H7 (cell line): ENCODE results near the gene CACNB4. TPM values are rescaled to one million over a fixed set of nuclear protein-coding genes. Genes with fewer than 3 reads are reported as not detected.
"Not testable (repeated sequence)": the region's sequence is repeated elsewhere in the genome, so short reads cannot be mapped to it uniquely, and the experiment has no call there.

Source experiments
- DNase-seq: peaks from one replicate; pipeline ENCODE4 v3.0.0; 2012
- H3K27me3 ChIP-seq: 2 replicates; pipeline ENCODE4 v1.6.0; 2011; ENCODE audit warnings: mild to moderate bottlenecking, low read length; ENCODE audit not compliant: control insufficient read depth, insufficient read depth
- H3K36me3 ChIP-seq: replicated peaks from 2 replicates; pipeline ENCODE4 v1.5.1; 2011; ENCODE audit warnings: low read length; ENCODE audit not compliant: control insufficient read depth, insufficient read depth
- H3K4me3 ChIP-seq: 2 replicates; pipeline ENCODE4 v1.5.1; 2011; ENCODE audit warnings: low read depth, mild to moderate bottlenecking, control low read depth, low read length, moderate library complexity; ENCODE audit not compliant: insufficient read depth
- total RNA-seq: library from RNA; depleted of rRNA; stranded (reverse); fragments of >200 nt; shearing (Covaris generic); gene quantifications from 2 replicates; pipeline ENCODE4 v1.2.3, GENCODE V29; 2014

The CACNB4 gene
- total RNA-seq, 1 experiment from 2014 or later: 0.83 TPM

- no peak for DNase-seq
- Histone ChIP-seq H3K4me3 (no peak overlapping the region), H3K36me3 (no peaks in the 10 kb centered on the region), H3K27me3 (no peaks in the 10 kb centered on the region)
Observed at GRCh38 chr2:151928380-151928779, 170.5 kb downstream of the CACNB4 start.

GRCh38 chr2:151927501-151928221, 171.2 kb downstream of the CACNB4 start:
- DNase-seq: no peak
- Histone ChIP-seq H3K36me3 (no peaks in the 10 kb centered on the region), H3K4me3 (no peak overlapping the region), H3K27me3 (no peaks in the 10 kb centered on the region)

- DNase-seq: no peak
- Histone ChIP-seq H3K4me3 (no peak overlapping the region), H3K36me3 (no peaks in the 10 kb centered on the region), H3K27me3 (no peaks in the 10 kb centered on the region)
Observed at GRCh38 chr2:151922845-151923666, 175.8 kb downstream of the CACNB4 start.

- no peaks in the 10 kb centered on the region for H3K36me3 ChIP-seq
- H3K27me3 ChIP-seq: no peaks in the 10 kb centered on the region
- H3K4me3 ChIP-seq: no peak overlapping the region
- no peak for DNase-seq
Observed at GRCh38 chr2:151919786-151920185, 179.1 kb downstream of the CACNB4 start.

DNA sequence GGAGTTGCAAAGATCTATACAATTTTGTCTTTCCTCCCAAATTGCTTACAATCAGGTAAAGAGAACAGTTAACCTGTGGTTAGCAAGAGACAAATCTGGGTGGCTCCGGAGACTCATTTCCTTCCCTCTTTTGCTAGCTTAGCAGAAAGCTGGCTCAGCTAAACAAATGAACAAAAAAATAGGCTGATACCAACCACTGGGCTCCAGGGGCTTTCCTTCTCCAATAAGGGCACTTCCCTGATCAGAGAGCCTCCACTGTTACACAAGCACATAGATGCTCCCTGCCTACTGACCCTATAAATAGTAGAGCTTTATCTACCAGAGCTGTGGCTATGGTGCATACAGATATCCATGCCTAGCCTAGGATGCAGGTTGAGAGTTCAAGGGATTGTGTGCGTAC, 180.5 kb downstream of the CACNB4 start:
- Histone ChIP-seq H3K4me3 (no peak overlapping the region), H3K36me3 (no peaks in the 10 kb centered on the region), H3K27me3 (no peaks in the 10 kb centered on the region)
- DNase-seq: no peak

GRCh38 chr2:151916632-151917031, 182.2 kb downstream of the CACNB4 start:
- no peak for DNase-seq
- Histone ChIP-seq H3K36me3 (no peaks in the 10 kb centered on the region), H3K27me3 (no peaks in the 10 kb centered on the region), H3K4me3 (no peak overlapping the region)

- not testable (repeated sequence) for H3K27me3 ChIP-seq, H3K4me3 ChIP-seq, H3K36me3 ChIP-seq, DNase-seq
Observed at GRCh38 chr2:151915629-151916025, 183.2 kb downstream of the CACNB4 start.

DNA sequence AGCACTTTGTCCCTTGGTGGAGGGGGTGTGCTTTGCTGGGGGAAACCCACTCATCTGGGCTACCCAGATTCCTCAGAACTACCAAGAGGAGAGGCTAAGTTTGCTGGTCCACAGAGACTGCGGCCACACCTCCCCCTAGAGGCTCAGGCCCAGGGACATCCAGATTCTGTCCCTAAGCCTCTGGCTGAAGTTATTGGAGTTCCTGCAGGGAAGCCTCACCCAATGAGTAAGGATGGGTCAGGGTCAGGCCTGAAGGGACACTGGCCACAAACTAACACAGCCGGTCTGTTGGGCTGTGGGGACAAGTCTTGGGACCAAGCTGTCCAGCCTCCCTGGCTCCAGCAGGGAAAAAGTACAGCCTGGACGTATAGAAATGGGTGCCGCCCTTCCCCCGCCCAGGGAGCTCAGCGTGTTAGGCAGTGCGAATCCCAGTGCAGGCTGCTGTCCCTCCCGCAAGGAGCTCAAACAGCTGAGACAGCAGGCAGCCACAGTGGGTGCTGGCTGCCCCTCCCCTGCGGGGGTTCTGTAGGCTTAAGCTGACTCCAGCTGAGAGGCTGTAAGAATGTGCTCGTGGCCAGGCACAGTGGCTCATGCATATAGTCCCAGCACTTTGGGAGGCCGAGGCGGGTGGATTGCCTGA, 183.7 kb downstream of the CACNB4 start:
- no peak for DNase-seq
- H3K27me3 ChIP-seq: no peaks in the 10 kb centered on the region
- no peak overlapping the region for H3K4me3 ChIP-seq
- H3K36me3 ChIP-seq: no peaks in the 10 kb centered on the region

- H3K36me3 ChIP-seq: no peaks in the 10 kb centered on the region
- H3K4me3 ChIP-seq: no peak overlapping the region
- no peak for DNase-seq
- H3K27me3 ChIP-seq: no peaks in the 10 kb centered on the region
Observed at GRCh38 chr2:151908204-151908882, 190.5 kb downstream of the CACNB4 start.

DNA sequence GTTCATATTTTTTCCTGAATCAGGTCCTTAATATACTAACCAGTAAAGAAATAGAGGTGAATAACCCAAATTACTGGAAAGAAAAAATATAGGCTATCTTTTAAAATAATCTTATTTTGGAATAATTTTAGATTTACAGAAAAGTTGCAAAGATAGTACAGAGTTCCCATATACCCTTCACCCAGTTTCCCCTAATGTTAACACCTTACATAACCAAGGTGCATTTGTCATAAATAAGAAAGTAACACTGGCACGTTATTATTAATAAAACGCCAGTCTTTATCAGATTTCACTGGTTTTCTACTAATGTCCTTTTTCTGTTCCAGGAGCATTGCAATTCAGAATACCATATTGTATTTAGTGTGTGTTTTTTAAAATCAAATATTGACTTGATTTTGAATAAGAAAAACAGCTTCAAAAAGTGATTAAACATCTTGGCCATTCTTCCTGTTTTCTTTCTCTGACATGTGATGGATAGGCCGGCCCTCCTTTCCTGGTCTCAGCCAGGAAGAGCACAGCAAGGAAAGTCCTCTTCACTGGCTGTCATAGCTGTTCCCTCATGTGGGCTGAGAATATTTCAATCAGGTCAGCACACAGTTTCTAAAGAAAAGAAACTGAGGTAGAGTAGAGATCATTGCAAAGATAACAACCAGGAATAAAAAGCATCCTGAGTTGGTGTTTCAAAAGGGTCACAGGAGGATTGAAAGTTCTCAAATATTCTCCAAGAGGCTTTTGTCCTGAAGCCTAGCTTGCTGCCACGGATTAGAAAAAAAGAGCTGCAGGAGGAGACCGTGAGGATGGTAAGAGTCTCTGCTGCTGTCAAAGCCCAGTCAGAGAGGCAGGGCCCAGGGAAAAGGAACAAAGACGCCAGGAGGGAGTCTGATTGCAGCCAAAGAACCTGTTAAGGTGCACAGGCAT, 191.3 kb downstream of the CACNB4 start:
- Histone ChIP-seq H3K36me3 (no peaks in the 10 kb centered on the region), H3K27me3 (no peaks in the 10 kb centered on the region), H3K4me3 (no peak overlapping the region)
- DNase-seq: no peak

DNA sequence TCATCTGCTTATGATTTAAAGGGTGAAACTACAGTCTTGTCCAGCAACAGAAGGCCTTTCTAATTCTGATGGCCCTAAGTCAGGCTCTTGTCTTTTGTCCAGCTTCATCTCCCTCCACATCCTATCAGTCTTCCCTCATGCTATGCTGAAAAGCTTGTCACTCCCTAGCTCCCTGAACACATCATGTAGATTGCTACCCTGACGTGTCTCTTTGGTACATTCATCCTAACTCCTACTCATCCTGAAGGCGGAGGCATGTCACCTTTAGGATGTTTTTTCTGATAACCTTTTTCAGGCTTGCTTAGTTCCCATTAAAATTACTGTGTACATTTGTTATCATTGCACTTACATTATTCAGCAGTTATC, 192.2 kb downstream of the CACNB4 start:
- no peak for DNase-seq
- Histone ChIP-seq H3K4me3 (no peak overlapping the region), H3K36me3 (no peaks in the 10 kb centered on the region), H3K27me3 (no peaks in the 10 kb centered on the region)

DNA sequence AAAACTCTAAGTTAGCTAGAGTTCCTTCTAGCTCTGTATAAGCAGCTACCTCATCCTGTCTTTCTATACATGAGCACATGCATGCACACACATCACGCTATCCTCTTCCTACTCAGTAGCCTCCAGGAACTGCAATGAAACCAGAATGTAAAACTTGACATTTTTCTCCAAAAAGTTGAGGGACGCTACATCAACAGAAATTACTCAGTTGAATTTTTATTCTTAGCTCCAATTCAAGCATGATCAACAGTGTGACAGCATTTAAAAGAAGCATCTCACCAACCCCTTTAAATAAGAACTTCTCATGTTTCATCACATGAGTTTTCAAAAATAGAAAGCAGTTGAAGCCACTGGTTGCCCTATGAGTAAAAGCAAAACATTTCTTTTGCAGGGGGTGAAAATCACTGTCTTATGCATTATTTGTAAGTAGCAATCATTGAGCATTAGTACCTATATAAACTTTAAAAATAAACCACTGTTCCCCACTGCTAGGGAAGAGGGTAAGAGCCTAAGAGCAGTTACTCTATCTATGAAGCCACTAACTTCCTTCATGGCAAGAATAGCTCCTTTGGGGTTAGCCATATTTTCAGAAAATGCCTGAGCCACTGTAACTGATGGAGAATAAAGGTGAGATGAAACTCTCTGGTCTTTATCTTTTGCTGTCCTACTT, 192.7 kb downstream of the CACNB4 start:
- no peak for DNase-seq
- H3K36me3 ChIP-seq: no peaks in the 10 kb centered on the region
- no peak overlapping the region for H3K4me3 ChIP-seq
- no peaks in the 10 kb centered on the region for H3K27me3 ChIP-seq

DNA sequence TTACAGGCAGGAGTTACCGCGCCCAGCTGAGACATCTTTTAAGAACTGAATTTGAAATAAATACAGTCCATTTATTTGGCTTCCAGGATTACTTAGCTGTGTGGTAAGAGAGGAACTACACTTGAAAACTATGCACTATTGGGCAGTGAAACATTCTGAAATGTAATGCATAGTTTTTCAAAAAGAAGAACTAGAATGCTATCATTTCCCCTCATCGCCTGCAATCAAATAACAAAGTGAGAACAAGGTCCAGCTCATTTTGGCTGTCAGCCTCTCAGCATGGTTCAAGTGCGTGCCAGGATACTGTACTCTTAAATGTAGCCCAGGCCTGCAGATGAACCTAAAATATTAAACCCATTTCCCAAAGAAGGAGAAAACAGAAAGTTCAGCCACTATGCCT, 194.0 kb downstream of the CACNB4 start:
- no peaks in the 10 kb centered on the region for H3K27me3 ChIP-seq
- no peak overlapping the region for H3K4me3 ChIP-seq
- no peaks in the 10 kb centered on the region for H3K36me3 ChIP-seq
- DNase-seq: no peak
